T-helper 22 cell (primary cell): Measurements from ENCODE around the gene DCAF4.
"Not testable (repeated sequence)": the region's sequence is repeated elsewhere in the genome, so short reads cannot be mapped to it uniquely, and the experiment has no call there.

Source experiments
- DNase-seq: peaks from one replicate; pipeline ENCODE4 v3.0.0-alpha.2; 2020; ENCODE audit warnings: low read depth

Gene DCAF4

DNA sequence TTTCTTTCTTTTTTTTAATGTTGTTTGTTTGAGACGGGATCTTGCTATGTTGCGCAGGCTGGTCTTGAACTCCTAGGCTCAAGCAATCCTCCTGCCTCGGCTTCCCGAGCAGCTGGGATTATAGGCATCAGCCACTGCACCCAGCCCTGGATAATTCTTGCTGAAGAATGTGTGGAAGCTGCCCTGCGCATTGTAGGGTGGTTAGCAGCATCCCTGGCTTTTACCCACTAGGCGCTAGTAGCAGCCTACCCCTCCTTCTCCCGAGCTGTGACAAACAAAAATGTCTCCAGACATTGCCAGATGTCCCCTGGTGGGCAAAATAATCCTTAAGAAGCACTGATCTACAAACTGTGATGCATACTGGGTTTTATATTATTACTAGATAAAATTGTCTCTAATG lies 6.6 kb downstream of the DCAF4 start:
- no peak for DNase-seq

DNA sequence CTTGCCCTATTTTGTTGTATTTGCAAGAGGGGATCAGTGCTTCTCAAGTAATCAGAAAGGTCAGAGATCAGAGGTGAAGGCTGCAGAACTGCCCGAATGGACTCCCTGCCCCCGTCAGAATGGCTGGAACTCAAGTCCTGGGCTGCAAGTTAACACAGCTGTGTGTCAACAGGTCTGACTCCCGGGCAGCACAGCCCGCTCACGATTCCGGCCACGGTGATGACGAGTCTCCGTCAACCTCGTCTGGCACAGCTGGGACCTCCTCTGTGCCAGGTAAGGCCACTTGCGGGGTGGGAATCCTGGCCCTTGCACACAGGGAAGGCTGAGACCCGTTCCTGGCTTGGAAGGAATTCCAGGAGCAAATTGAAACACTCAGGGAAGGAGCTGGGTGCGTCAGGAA lies 13.4 kb downstream of the DCAF4 start:
- DNase-seq, result no peak

DNA sequence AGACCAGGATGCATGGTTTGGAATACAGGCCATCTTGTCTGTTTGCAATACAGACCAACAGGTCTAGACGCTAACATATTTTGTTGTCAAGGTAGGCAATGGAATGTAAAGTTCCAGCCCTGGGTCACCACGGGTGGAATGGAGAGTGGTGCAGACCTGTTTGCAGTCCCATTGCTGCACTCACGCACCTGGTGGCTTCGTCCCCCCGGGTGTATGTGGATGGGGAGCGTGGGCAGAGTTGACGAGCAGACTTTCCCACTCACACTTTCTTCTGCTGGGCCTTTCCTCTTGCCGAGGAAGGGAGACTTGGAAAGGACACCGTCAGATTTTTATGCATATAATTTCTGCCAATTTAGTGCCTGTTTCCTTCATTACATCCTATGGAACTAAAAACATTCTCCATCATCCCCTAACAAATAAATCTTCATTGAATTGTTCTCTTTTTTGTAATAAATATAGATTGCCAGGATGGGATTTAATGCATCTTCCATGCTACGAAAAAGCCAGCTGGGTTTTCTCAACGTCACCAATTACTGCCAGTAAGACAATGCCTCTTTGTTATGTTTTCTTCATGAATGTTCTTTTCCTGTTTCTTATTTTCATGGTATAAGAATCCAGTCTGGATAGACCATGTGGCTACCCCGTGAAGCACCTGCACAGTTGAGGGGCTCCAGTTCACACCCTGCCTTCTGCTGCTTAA lies 15.2 kb downstream of the DCAF4 start:
- no peak for DNase-seq

- no peak for DNase-seq
Observed at GRCh38 chr14:72942934-72943333, 16.7 kb downstream of the DCAF4 start.

GRCh38 chr14:72943876-72944430 lies 17.7 kb downstream of the DCAF4 start:
- no peak for DNase-seq

DNA sequence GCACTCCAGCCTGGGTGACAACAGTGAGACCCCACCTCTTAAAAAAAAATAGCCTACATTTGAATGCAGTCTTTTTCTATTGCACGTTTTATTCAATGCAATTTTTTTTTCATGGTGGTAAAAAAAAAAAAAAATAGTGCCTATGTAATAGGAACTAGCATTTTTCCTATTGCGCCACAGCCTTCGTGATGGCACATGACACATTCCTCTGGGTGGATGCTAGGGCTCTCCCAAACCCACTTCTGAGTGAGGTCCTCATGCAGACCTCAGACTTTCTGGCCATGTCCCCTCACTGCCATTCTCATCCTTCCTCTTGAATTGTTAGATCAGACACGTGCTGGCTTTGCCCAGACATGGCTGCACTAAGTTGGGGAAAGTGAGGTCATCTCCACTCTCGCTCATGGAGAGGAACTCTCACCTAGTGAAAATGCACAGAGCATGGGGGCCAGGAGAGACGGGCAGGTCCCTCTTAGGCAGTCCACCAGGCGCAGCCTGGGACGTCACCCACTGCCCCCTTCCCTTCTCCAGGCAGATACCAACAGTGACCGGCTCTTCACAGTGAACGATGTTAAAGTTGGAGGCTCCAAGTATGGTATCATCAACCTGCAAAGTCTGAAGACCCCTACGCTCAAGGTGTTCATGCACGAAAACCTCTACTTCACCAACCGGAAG lies 19.2 kb downstream of the DCAF4 start:
- no peak for DNase-seq

DNA sequence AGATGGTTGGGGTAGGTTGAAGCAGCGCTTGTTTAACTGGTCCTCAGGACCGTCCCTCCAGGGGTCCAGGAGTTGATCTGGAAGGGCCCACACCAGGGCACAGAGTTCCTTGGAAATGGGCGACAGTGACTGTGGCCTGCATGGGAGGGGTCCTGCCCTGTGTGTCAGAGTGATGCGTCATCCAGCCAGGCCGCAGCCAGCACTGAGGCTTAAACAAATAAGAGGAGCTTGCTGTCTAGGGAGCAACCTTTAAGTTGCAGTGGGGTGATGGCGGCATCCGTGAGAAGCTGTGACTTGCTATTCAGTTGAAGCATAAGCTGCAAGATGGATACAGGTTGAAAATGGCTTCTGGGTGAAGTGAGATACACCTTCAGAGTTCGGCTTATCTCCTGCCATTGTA lies 20.2 kb downstream of the DCAF4 start:
- DNase-seq, result no peak

DNA sequence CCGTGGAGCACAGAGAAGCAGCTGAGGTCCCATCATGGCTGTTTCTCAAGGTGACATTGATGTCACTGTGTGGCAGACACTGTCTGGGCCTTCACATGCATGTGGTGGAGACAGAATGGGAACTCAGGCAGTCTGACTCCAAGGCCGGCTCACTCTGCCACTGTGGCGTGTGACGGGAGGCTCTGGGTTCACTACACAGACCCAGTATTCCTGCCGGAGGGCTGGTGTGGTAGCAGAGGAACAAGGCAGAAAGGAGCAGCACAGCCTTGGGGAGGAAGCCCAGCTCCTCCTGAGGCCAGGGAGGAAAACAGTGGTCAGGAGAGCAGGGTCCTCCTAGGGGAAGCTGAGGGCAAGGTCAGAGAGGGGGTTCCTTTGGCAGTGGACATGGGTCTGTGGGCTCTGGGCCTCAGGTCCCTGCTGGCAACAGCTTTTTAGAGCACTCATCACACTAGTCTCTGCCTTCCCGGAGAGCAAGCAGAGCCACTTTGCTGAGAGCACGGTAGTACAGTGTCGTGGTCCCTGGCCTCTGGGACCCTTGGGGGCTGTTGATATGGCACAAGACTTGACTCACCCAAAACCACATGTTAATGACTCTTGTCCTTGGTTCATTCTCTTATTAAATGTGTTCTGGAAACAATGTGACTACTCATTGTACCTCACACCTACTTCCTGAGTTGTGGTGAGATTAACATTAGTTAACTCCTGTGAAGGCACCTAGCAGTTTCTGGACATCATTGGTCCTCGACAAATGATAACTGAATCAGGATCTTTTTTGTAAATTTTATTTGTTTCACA lies 21.3 kb downstream of the DCAF4 start:
- DNase-seq, result no peak

GRCh38 chr14:72948481-72949138 lies 22.3 kb downstream of the DCAF4 start:
- DNase-seq, result peak; percentile 16

DNA sequence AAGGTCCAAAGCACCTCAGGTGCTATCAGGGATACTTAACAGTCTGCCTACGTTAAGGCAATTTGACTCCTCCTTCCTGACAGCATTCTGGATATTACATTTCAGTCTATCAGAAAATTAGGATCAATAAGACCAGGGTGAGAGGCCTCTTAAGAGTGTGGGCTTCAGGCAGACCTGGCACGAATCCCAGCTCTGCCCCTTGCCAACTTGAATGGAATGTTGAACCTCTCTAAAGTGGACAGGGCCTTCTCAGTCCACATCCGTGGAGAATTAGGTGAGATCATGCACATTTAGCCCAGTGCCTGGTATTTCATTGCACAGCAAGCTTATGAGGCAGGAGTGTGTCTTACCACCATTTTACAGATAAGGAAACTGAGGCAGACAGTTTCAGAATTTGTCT lies 25.9 kb downstream of the DCAF4 start:
- DNase-seq, result no peak

DNA sequence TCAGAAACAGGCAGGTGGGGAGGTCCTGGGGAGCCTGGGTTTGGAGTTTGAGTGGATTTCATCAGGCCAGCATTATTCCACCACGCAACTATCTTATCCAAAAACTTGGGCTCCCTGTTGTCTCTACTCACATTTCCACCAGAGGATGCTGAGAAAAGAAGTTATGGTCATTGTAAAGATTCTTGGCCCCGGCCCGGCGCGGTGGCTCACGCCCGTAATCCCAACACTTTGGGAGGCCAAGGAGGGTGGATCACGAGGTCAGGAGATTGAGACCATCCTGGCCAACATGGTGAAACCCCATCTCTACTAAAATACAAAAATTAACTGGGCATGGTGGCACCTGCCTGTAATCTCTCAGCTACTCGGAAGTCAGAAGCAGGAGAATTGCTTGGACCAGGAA lies 30.5 kb downstream of the DCAF4 start:
- DNase-seq, result not testable (repeated sequence)

GRCh38 chr14:72957213-72957612 lies 30.9 kb downstream of the DCAF4 start:
- DNase-seq, result no peak

DNA sequence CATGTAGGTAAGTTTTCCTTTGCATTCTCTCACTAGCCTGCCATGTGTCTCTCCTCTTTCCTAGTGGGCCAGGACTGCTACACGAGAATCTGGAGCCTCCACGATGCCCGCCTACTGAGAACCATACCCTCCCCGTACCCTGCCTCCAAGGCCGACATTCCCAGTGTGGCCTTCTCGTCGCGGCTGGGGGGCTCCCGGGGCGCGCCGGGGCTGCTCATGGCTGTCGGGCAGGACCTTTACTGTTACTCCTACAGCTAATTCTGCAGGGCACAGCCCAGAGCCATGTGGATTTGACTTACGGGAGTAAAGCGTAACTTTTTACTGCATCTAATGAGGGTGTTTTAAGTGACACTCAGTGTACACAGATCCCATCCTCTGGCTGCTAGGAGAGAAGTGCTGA lies 32.3 kb downstream of the DCAF4 start:
- no peak for DNase-seq

DNA sequence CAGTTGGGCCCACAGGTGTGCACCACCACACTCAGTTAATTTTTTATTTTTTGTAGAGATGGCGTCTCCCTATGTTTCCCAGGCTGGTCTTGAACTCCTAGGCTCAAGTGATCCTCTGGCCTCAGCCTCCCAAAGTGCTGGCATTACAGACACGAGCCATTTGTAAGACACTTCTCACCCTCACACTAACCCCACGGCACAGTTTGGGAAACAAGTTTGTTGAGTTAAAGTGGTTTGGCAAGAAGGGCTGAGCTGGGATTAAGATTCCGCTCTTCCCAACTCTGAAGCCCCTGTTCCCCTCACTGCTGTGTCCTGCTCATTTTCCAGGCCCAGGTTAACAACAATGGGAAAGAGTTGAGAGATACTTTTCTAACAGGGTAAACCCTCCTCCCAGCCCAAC lies 34.8 kb downstream of the DCAF4 start:
- not testable (repeated sequence) for DNase-seq

DNA sequence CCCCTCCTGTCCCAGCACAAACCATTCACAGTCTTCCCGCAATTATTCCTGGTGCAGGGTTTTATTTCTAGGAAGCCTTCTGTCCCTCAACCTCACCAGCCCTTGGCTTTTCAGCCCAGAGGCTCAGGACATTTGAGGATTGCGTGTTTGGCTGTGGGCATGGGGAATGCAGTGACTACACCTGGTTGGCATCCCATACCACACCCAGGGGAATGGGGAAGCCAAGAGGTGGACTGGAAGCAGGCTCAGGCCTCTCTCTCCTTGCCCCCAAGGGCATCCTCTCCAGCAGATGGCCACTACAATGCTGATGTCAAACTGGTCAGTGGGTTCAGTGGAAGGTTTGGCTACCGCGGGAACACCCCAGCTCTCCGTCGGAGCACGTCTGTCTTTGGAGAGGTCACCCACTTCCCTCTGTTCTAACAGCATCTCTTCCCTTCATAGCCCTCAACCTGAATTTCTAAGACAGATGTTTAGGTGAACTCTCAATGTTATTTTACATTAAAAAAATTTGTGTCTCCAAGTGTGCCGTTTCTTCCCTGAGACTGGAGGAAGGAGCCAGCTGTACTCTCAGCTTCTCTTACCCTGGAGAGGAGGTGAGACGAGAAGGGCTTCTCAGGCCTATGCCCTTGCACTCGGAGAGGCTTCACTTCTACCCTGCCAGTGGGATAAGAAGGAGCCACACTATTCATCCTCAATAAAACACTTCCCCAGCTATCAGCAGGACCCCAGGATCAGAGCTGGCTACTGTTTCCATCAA lies 35.5 kb downstream of the DCAF4 start:
- no peak for DNase-seq

GRCh38 chr14:72962336-72962754 lies 36.1 kb downstream of the DCAF4 start:
- DNase-seq, result not testable (repeated sequence)

GRCh38 chr14:72962829-72963312 lies 36.6 kb downstream of the DCAF4 start:
- no peak for DNase-seq

DNA sequence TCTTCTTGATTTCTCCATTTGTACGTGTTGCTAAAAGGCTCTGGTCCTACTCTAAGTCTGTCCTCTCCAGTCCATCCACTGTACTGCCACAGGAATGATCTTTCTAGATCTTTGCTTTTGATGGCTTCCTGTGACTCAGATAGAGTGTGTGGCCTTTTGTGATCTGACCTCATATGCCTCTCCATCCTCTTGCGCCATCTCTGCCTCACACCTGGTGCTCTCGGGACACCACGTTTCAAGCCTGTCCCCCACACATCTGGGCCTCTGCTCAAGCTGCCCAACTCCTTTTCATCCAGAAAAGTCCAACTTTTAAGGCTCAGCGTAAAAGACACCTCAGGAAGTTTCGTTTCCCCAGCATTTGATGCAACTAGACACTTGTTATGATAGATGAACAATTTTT lies 39.0 kb downstream of the DCAF4 start:
- no peak for DNase-seq

GRCh38 chr14:72966038-72966437 lies 39.8 kb downstream of the DCAF4 start:
- DNase-seq, result no peak

DNA sequence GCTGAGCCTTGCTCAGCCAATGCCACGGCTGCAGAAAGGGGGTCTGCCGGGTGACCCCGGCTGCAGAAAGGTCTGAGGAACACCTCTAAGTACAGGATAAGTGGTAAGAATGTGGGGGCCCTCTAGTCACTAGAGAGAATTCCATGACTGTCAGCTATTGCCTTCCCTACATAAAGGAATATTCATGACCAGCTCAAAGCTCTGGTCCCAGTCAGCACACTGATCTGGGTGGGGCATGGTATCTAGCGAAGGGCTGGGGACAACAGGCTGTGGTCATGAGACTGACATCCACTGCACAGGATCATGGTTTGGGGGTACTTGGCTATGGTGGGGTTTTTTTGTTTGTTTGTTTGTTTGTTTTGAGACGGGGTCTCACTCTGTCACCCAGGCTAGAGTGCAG lies 42.1 kb downstream of the DCAF4 start:
- DNase-seq, result no peak

GRCh38 chr14:72970058-72970630 lies 43.9 kb downstream of the DCAF4 start:
- no peak for DNase-seq
